ENCODE measurements around the gene MRPS27.

DNA sequence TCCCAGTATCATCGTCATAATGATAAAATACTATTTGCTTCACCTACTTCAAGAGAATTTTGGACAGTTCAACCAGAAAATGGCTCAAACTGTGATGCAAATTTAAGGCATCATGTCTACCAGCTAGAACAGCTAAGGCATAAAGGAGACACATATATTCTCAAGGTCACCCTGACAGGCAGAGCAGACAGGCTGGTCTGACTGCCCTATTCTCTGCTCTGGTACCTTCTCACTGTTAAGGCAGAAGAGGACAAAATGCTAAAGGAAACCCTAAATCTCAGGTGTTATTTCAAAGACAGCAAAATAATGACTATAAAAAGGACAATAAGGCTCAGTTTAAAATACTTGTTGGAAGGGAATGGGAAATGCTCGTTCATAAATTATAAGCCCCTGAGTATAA is 87.2 kb downstream of the MRPS27 start:
- no peak for TF ChIP-seq EZH2phosphoT487 (IDR thresholded peaks at IDR 0.05; ENCODE audit: borderline replicate concordance, low read length)
- TF ChIP-seq, protein P1, sequence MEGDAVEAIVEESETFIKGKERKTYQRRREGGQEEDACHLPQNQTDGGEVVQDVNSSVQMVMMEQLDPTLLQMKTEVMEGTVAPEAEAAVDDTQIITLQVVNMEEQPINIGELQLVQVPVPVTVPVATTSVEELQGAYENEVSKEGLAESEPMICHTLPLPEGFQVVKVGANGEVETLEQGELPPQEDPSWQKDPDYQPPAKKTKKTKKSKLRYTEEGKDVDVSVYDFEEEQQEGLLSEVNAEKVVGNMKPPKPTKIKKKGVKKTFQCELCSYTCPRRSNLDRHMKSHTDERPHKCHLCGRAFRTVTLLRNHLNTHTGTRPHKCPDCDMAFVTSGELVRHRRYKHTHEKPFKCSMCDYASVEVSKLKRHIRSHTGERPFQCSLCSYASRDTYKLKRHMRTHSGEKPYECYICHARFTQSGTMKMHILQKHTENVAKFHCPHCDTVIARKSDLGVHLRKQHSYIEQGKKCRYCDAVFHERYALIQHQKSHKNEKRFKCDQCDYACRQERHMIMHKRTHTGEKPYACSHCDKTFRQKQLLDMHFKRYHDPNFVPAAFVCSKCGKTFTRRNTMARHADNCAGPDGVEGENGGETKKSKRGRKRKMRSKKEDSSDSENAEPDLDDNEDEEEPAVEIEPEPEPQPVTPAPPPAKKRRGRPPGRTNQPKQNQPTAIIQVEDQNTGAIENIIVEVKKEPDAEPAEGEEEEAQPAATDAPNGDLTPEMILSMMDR (IDR thresholded peaks at IDR 0.05; ENCODE audit: low read depth, low read length, poor library complexity, severe bottlenecking), result no peak

All from DOHH2 (cell line).